HG03159 (cell line): ENCODE measurements around the gene PRF1.

Experiments
- ATAC-seq: cut with Tn5 transposase; IDR thresholded peaks from one replicate; pipeline ENCODE4 v1.9.1; 2021; ENCODE audit warnings: mild to moderate bottlenecking, moderate library complexity; ENCODE audit not compliant: unreplicated experiment

PRF1 gene

GRCh38 chr10:70578371-70578947 is 24.1 kb downstream of the PRF1 start:
- ATAC-seq = peak; percentile 43

- ATAC-seq = no peak
Measured at GRCh38 chr10:70576803-70577517, 25.6 kb downstream of the PRF1 start.

DNA sequence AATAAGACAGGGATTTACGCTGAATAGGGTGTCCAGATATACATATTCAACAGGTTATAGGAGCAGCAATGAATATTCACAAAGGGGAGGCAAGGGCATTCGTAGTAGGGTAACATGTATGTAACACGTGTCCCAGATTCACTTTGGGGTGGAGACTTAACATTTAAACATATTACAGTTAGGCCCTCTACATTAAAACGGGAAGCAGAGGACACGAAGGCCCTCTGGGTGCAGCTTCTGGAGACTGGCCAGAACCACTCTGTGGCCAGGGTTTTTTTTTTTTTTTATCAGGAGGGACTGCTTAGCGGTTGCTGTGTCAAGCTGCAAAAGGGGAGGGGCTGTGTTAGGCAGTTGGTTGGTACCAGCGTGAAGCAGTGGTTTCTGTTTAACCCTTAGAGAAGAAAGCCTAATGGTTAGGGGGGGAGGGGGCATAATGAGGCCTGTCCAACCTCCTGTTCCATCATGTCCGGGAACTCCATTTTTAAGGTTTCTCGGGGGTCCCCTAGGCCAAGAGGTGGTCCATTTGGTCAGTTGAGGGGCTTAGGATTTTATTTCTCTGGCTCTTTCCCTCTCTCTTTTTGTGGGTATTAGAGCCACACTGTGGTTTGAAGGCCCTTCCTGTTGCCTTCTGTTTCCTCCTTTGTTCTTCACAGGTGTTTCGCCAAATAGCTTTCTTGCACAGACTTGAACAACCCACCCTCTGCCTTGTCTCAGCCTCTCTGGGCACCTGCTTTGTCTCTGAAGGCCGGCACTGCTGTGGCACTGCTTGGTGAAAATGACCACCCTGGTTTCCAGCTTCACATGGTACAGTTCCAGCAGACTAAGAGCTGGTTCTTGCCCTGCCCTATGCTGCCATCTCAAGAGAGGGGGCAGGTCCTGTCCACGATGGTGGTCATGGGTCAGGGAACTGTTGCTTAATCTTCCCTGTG is 26.4 kb downstream of the PRF1 start:
- peak; percentile 51 for ATAC-seq

DNA sequence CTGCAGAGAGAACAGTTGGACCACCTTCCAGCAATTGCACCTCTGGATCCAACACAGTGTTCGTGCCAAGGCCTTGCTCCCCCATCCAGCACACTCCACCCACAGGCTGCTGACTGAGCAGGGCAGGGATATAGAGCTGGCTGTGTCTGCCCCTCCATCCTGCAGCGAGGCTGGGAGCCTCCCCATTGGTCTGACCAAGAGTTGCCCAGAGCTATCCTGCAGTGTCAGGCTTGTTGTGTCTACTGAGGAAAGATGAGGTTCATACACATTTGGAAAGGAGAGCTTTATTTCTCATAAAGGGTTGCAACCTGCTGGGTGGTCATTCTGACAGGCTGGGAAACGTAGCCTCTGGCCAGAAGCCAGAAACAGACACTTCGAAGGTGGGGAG is 27.1 kb downstream of the PRF1 start:
- ATAC-seq = no peak

GRCh38 chr10:70573599-70574506 is 28.7 kb downstream of the PRF1 start:
- ATAC-seq = no peak

DNA sequence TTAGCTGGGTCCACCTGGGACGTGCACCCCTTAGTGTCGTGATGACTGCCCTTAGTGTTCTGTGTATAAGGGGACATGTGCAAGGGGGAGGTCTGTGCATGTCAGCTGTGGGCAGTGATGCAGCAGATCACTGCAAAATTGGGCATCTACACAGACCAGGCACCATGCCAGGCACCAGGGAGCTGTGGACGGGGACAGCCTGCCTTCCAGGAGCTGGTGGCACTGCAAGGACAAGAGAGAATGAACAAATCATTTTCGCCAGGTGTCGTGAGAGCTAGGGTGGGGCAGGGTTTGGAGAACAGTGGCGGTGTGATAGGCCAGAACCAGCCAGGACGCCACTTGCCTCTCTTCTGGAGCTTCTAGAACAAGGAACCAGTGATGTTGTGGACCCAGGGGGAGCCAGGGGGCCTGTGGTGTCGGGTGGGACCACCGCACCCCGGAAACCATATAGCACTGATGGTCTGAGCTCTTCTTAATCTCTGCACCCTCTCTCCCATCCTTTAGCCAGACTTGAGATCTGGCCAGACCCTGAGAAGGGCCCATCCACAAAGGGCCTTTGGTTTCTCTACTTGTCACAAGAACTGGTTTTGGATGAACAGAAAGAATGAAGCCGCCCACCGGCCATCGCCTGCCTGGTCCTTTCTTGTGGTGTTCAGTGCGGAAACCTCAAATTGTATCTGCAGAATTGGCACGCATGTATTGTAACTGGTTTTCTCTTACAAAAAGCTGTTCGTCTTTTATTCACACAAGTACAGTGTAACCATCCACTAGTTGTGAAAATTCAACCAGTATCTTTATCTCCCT is 30.7 kb downstream of the PRF1 start:
- no peak for ATAC-seq

DNA sequence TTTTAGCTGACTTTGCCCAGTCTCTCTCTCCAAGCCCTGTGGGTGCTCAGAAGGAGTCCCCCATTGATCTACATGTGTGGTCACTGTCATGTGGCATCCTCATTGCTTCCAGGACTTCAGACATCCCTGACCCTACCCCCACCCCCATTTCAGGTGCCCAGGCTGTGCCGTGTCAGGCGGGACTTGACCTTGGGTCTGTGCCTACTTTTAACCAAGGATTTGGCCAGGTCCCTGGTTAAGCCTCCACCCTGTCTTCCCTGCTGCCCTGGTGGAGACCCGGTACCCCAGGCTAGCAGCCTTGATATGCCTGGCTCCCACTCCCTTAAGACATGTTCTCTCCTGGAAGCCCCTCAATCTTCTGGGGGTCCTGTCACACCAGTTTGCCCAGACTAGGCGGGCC is 31.3 kb downstream of the PRF1 start:
- ATAC-seq = no peak

- no peak for ATAC-seq
Measured at GRCh38 chr10:70568781-70569495, 33.6 kb downstream of the PRF1 start.

DNA sequence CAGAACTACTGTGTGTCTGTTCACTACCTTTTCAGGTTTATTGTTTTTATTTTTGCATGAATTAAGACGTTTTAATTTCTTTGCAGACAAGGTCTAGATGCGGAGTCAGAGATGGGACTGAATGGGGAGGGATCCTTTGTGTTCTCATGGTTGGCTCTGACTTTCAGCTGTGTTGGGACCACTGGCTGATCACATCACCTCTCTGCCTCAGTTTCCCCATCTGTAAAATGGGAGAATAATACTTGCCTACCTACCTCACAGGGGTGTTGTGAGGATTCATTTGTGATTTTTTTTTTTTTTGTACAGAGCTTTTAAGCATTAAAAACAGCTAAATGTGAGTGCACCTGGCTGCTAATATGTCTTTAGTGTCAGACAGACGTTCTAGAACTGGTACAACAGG is 34.4 kb downstream of the PRF1 start:
- no peak for ATAC-seq

- no peak for ATAC-seq
Measured at GRCh38 chr10:70567603-70568002, 34.9 kb downstream of the PRF1 start.

DNA sequence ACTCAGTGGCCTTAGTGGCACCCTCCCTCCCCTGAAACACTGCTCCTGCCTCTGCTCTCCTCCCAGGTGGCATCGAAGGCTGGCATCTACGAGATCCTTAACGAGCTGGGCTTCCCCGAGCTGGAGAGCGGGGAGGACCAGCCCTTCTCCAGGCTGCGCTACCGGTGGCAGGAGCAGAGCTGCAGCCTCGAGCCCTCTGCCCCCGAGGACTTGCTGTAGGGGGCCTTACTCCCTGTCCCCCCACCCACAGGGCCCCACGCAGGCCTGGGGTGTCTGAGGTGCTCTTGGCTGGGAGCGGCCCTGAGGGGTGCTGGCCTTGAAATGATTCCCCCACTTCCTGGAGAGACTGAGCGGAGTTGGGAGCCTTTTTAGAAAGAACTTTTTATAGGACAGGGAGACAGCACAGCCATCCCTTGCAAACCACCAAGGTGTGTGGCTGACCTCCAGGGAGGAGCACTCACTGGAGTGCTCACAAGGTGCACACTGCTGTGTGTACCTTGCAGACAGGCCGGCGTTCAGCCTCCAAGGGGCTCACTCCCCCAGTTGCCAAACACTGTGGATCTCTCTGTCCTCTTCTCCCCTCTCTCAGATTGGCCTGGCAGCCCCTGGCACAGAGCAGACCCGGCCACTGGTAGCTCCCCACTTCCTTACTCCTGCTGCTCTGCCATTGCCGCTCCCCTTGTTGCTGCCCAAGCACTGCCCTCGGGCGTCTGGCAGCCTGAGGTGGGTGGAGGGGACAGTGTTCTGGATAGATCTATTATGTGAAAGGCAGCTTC is 35.8 kb downstream of the PRF1 start:
- ATAC-seq = no peak

- no peak for ATAC-seq
Measured at GRCh38 chr10:70565556-70566514, 36.7 kb downstream of the PRF1 start.

- no peak for ATAC-seq
Measured at GRCh38 chr10:70564901-70565351, 37.6 kb downstream of the PRF1 start.

GRCh38 chr10:70564113-70564725 is 38.3 kb downstream of the PRF1 start:
- ATAC-seq = no peak

DNA sequence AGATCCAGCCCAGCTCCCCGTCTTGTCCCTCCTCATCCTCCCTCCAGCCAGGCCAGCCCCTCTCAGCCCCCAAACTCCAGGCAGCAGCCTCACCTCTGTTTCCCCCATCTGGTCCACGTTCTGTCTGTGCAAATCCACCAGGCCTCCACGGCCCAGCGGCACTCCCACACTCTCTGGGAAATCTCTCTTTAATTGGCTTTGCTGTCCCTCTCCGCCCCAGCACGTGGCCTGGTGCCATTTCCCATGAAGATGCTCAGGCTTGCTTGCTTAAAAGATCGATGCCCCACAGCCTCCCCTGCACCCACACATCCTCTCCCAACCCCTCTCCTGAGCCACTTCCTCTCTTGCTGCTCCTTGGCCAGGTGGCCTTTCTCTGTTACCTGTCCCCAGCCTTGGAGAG is 39.3 kb downstream of the PRF1 start:
- no peak for ATAC-seq

GRCh38 chr10:70562036-70562755 is 40.3 kb downstream of the PRF1 start:
- no peak for ATAC-seq
